Measurements from ENCODE around the gene KRT2. TPM values are rescaled to one million over a fixed set of nuclear protein-coding genes. Genes with fewer than 3 reads are reported as not detected.
A peak's percentile ranks its signal among the peaks of the same experiment; 100 is the strongest.

Gene KRT2
- total RNA-seq, 1 donor from 2014 or later = not detected

- DNase-seq (ENCODE audit: low read depth) (no peak), FAIRE-seq (no peak)
- TF ChIP-seq CTCF (IDR thresholded peaks at IDR 0.05; ENCODE audit: insufficient read depth, low read length, severe bottlenecking) = no peak
- peaks cover 11% of the 10 kb centered on the region for H3K27me3 ChIP-seq (ENCODE audit: control insufficient read depth, insufficient read depth, low read length)
- H3K4me3 ChIP-seq (ENCODE audit: low read depth, low read length) = no peak overlapping the region
- no peaks in the 10 kb centered on the region for H3K36me3 ChIP-seq (ENCODE audit: control insufficient read depth, insufficient read depth, low read length)
These were observed 32.4 kb upstream of the KRT2 start for GRCh38 chr12:52684431-52684830.

GRCh38 chr12:52683575-52684300 lies 31.7 kb upstream of the KRT2 start:
- H3K27me3 ChIP-seq (ENCODE audit: control insufficient read depth, insufficient read depth, low read length) = peaks cover 13% of the 10 kb centered on the region
- no peak for FAIRE-seq
- no peaks in the 10 kb centered on the region for H3K36me3 ChIP-seq (ENCODE audit: control insufficient read depth, insufficient read depth, low read length)
- H3K4me3 ChIP-seq (ENCODE audit: low read depth, low read length) = no peak overlapping the region
- no peak for DNase-seq (ENCODE audit: low read depth)
- TF ChIP-seq CTCF (IDR thresholded peaks at IDR 0.05; ENCODE audit: insufficient read depth, low read length, severe bottlenecking) = no peak

GRCh38 chr12:52682938-52683574 lies 31.0 kb upstream of the KRT2 start:
- no peak for FAIRE-seq
- Histone ChIP-seq H3K27me3 (ENCODE audit: control insufficient read depth, insufficient read depth, low read length) (peaks cover 13% of the 10 kb centered on the region), H3K4me3 (ENCODE audit: low read depth, low read length) (no peak overlapping the region), H3K36me3 (ENCODE audit: control insufficient read depth, insufficient read depth, low read length) (no peaks in the 10 kb centered on the region)
- DNase-seq (ENCODE audit: low read depth) = no peak
- TF ChIP-seq CTCF (IDR thresholded peaks at IDR 0.05; ENCODE audit: insufficient read depth, low read length, severe bottlenecking) = no peak

- Histone ChIP-seq H3K36me3 (ENCODE audit: control insufficient read depth, insufficient read depth, low read length) (no peaks in the 10 kb centered on the region), H3K27me3 (ENCODE audit: control insufficient read depth, insufficient read depth, low read length) (peaks cover 16% of the 10 kb centered on the region), H3K4me3 (ENCODE audit: low read depth, low read length) (no peak overlapping the region)
- DNase-seq (ENCODE audit: low read depth) = peak; percentile 53
- no peak for TF ChIP-seq CTCF (IDR thresholded peaks at IDR 0.05; ENCODE audit: insufficient read depth, low read length, severe bottlenecking)
- FAIRE-seq = no peak
These were observed 30.3 kb upstream of the KRT2 start for GRCh38 chr12:52682381-52682660.

GRCh38 chr12:52681526-52682380 lies 29.7 kb upstream of the KRT2 start:
- H3K4me3 ChIP-seq (ENCODE audit: low read depth, low read length) = no peak overlapping the region
- peak; percentile 23 for FAIRE-seq
- DNase-seq (ENCODE audit: low read depth) = no peak
- H3K27me3 ChIP-seq (ENCODE audit: control insufficient read depth, insufficient read depth, low read length) = peaks cover 16% of the 10 kb centered on the region
- no peaks in the 10 kb centered on the region for H3K36me3 ChIP-seq (ENCODE audit: control insufficient read depth, insufficient read depth, low read length)
- TF ChIP-seq CTCF (IDR thresholded peaks at IDR 0.05; ENCODE audit: insufficient read depth, low read length, severe bottlenecking) = no peak

All from bronchial epithelial cell (primary cell).